Measurements from ENCODE around the gene GDI2.

GDI2 gene

GRCh38 chr10:5742116-5742515, 71.1 kb downstream of the GDI2 start:
- DNase-seq (ENCODE audit: low read depth, low spot score) = no peak

- DNase-seq (ENCODE audit: low read depth, low spot score) = no peak
Observed at GRCh38 chr10:5741276-5741675, 72.0 kb downstream of the GDI2 start.

- DNase-seq (ENCODE audit: low read depth, low spot score) = no peak
Observed at GRCh38 chr10:5738427-5738826, 74.8 kb downstream of the GDI2 start.

- no peak for DNase-seq (ENCODE audit: low read depth, low spot score)
Observed at GRCh38 chr10:5737352-5737751, 75.9 kb downstream of the GDI2 start.

GRCh38 chr10:5736591-5736990, 76.6 kb downstream of the GDI2 start:
- DNase-seq (ENCODE audit: low read depth, low spot score) = no peak

- DNase-seq (ENCODE audit: low read depth, low spot score) = no peak
Observed at GRCh38 chr10:5735119-5735518, 78.1 kb downstream of the GDI2 start.

- DNase-seq (ENCODE audit: low read depth, low spot score) = no peak
Observed at GRCh38 chr10:5732141-5732540, 81.1 kb downstream of the GDI2 start.

- DNase-seq (ENCODE audit: low read depth, low spot score) = no peak
Observed at GRCh38 chr10:5731559-5731958, 81.7 kb downstream of the GDI2 start.

- DNase-seq (ENCODE audit: low read depth, low spot score) = no peak
Observed at GRCh38 chr10:5730766-5731165, 82.5 kb downstream of the GDI2 start.

- no peak for DNase-seq (ENCODE audit: low read depth, low spot score)
Observed at GRCh38 chr10:5723692-5724091, 89.5 kb downstream of the GDI2 start.

GRCh38 chr10:5720182-5720581, 93.1 kb downstream of the GDI2 start:
- DNase-seq (ENCODE audit: low read depth, low spot score) = no peak

- DNase-seq (ENCODE audit: low read depth, low spot score) = no peak
Observed at GRCh38 chr10:5719546-5719945, 93.7 kb downstream of the GDI2 start.

Data from activated naive CD8-positive, alpha-beta T cell treated with anti-CD3 and anti-CD28 coated beads, Interleukin-2, amount 50 U/mL, for 16 hours (primary cell).